ENCODE data around the gene PDZRN4. TPM values are rescaled to one million over a fixed set of nuclear protein-coding genes. Genes with fewer than 3 reads are reported as not detected.
"Not testable (repeated sequence)": the region's sequence is repeated elsewhere in the genome, so short reads cannot be mapped to it uniquely, and the experiment has no call there.

PDZRN4 gene
- total RNA-seq, 1 donor from 2014 or later: 38.5 TPM

DNA sequence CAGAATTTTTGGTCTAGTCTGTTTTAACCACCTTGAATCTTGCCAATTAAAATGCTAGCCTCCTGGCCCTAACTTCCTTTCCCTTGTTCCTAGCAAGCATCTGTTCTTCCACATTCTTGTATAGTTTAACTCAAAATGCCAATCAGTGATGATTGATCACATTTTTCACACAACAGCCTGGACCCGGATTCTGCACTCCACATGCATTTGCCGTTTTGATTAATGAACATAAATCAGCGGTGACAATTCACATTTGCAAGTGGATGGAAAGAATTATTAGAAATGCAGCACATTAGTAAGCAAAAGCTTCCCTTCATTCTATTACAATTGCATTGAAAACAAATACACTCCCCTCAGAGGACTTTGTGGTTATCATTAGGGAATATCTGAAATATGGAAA lies 83.4 kb downstream of the PDZRN4 start:
- no peak for ATAC-seq
- intact Hi-C loops (cut with DNase I): no loop called here

DNA sequence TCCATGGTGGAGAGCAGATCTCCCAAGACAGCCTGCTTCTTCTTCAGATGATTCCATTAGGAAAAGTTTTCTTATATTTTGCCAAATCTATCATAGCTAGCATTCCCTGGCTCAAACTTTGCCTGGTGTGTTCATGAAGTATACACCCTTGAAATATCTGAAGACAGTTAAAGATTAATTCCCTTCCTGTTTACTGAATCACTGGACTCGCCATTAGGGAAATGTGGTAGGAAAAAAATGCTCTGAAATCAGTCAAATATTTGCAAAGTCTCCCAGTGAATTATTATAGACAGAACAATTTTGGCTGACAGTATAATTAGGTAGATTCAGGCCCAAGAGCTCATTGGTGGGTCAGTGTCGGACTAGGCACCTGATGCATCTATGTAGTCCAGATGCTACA lies 86.5 kb downstream of the PDZRN4 start:
- intact Hi-C loops (cut with DNase I): loop anchor here (5.0 kb wide), 1 partner anchor 748 kb away; no protein-coding TSS in a partner anchor
- DNase-seq (ENCODE audit: low spot score) (no peak), ATAC-seq (peak; percentile 72)

More for the DNA sequence above, 83.4 kb downstream of the PDZRN4 start:
- no peak for DNase-seq (ENCODE audit: low spot score)

DNA sequence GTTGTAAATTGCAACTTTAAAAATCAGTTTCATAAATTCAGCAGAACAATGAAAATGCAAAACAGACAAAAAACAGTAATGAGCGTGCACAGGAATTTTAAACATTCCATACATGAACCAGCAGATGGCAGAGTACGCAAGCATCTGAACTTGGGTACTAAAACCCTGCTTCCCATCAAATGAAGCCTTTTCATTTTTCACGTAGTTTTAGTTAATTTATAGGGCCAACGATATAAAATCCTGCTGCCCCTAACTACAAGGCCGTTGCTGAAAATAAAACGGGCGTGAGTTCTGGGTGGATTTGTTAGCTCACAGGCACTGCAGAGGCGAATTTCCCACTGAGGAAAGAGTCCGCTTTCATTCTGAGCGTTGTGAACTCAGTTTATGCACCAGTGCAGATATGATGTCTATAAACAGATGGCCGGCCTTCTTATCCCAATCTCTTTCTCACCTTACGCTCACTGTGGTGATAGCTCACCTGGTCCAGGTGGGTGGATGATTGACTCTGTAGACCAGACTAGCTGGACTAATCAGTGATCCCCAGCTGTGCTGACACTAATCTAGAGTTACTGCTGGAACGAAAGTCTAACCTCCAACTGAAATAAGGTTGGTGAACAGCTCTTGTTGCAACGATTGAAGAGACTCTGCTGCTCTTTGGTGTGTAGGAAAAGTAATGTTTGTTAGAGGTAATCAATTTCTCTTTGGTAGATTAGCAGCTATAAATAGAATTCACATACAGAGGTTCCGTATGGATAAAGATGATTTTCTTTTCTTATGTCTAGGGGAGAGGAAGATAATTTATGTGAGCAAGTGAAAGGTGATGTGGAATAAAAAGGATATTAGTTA lies 89.2 kb downstream of the PDZRN4 start:
- ATAC-seq: no peak
- DNase-seq (ENCODE audit: low spot score): no peak
- intact Hi-C loops (cut with DNase I): loop anchor here (5.0 kb wide), 1 partner anchor 745 kb away; no protein-coding TSS in a partner anchor

DNA sequence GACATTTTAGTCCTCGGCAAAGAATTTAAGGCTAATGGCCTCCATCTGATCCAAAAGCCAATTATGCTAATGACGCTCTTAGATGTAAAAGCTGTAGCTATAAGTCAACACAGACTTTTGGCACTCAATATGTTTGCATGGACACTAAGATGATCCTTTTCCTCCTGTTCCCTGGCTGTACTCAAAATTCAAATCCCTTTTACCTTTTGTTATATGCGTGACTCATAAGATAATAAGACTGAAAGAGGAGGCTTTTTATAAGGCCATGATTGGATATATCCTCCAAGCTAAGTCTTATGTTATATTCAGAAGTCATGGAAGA lies 89.8 kb downstream of the PDZRN4 start:
- intact Hi-C loops (cut with DNase I): loop anchor here (5.0 kb wide), 1 partner anchor 744 kb away; no protein-coding TSS in a partner anchor
- ATAC-seq (no peak), DNase-seq (ENCODE audit: low spot score) (no peak)

DNA sequence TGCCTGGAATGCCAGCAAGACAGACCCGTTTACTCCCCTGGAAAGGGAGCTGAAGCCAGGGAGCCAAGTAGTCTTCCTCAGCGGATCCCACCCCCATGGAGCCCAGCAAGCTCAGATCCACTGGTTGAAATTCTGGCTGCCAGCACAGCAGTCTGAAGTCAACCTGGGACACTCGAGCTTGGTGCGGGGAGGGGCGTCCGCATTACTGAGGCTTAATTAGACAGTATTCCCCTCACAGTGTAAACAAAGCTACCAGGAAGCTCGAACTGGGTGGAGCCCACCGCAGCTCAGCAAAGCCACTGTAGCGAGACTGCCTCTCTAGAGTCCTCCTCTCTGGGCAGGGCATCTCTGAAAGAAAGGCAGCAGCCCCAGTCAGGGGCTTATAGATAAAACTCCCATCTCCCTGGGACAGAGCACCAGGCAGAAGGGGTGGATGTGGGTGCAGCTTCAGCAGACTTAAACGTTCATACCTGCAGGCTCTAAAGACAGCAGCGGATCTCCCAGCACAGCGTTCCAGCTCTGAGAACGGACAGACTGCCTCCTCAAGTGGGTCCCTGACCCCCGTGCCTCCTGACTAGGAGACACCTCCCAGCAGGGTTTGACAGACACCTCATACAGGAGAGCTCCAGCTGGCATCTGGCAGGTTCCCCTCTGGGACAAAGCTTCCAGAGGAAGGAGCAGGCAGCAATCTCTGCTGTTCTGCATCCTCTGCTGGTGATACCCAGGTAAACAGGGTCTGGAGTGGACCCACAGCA lies 92.4 kb downstream of the PDZRN4 start:
- intact Hi-C loops (cut with DNase I); ATAC-seq; DNase-seq (ENCODE audit: low spot score): not testable (repeated sequence)

DNA sequence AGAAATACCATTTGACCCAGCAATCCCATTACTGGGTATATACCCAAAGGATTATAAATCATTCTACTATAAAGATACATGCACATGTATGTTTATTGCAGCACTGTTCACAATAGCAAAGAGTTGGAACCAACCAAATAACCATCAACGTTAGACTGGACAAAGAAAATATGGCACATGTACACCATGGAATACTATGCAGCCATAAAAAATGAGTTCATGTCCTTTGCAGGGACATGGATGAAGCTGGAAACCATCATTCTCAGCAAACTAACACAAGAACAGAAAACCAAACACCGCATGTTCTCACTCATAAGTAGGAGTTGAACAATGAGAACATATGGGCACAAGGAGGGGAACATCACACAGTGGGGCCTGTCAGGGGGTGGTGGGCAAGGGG lies 97.3 kb downstream of the PDZRN4 start:
- DNase-seq (ENCODE audit: low spot score); ATAC-seq; intact Hi-C loops (cut with DNase I): not testable (repeated sequence)

DNA sequence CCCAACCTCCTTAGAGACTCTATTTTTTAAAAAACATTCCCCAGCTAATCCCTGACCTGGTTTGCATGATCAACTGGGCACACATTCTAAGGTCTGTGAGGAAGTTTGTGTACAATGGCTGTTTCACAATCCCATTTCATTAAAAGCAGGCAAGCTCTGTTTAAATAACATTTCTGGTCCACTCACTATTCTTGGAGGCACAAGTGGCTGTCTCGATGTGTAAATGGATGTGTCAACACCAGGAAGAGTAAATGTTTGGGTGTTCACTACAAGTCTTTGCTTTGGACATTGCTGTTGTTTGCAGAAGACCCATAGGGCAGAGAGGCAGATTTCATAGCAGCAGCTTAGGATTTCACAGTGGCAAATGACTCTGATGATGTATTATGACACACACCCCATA lies 98.3 kb downstream of the PDZRN4 start:
- DNase-seq (ENCODE audit: low spot score) (no peak), ATAC-seq (peak; percentile 84)
- intact Hi-C loops (cut with DNase I): no loop called here

DNA sequence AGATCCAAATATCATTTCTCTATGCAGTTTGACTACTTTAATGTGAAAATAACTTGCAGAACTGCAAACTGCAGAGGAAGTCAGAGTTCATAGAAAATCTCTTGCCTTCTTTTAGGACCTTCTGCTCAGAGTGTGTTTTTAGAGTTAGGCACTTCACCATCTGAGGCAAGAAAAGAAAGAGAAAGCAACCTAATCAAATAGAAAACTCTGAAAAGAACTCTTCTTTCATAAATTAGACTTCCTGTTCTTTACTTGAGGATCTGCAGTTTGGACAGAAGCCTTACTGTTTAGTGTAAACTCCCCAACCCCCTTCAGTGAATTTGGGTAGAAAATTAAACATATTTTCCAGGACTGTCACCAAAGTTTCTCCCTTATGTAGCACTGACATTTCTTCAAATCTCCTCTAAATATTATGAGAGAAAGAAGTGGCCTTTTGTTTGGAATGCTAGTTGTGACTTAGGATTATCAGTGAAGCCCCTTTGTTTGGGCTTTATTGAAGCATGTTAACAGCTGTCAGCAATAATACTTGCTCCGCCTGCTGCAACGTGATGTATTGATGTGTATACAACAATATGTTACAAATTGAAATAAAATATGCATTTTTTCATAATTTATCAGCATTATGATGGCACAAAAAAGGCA lies 99.5 kb downstream of the PDZRN4 start:
- intact Hi-C loops (cut with DNase I): no loop called here
- ATAC-seq (no peak), DNase-seq (ENCODE audit: low spot score) (no peak)

DNA sequence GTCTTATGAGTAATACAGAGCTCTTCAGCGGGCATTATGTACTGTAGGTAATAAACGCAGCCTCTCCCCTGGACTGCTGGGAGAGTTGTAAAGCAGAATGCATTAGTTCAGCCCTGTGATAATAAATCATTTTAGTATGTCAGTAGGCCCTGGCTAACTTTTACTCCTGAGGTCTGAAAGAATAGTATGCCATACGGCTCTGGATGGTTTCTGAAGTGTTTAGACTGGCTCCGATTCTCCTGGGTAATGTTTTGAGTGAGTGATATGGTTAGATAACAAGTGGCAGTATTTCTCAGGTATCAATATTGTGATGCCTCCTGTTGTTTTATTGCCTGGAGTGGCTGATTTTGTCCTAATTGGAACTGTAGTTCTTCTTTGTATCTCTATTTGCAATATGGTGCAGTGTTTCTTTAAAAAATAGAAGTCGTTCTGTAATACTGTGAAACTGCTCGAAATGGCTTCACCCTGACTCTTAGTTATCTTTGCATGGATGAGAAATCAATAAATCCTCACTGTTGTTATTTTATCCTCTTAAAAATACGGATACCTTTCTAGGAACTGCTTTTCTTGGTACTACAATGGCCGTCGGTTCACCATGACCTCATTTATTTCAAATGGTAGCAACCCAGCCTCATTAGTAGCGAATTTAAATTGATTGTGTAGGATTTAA lies 100.2 kb downstream of the PDZRN4 start:
- ATAC-seq (no peak), DNase-seq (ENCODE audit: low spot score) (no peak)
- intact Hi-C loops (cut with DNase I): no loop called here

DNA sequence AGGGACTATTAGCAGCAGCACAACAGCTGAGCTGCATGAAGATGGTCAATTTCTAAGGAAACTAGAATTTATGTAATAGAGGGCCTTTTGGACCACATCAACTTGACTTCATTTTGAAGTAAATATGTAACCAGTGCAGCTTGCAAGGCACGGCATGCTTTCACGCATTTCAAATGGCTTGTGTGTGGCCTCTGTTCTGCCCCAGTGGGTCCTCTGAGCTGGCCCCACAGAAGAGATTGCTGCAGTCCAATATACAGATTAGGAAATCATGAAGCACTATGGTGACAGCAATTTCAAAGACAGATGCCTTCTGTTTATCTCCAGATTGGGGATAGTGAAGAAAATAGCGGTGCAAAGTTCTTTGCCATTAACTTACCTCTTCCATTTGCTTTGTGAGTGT lies 101.4 kb downstream of the PDZRN4 start:
- intact Hi-C loops (cut with DNase I): no loop called here
- ATAC-seq: no peak
- DNase-seq (ENCODE audit: low spot score): no peak

DNA sequence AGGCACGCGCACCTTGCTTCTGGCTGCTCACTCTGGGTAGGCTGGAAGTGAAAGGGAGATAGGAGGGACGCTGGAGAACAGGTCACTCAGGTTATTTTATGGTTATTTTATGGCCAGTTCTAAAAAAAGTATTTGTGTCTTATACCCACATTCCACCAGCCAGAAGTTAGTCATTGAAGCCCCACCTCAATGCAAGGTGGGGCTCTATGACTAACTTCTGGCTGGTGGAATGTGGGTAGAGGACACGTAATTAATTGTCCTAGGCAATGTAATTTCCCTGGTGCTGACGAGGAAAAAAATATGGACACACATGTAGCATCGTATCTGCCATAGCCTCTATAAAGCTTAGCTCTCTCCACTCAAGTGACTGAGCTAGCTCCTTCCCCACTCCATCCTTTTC lies 104.9 kb downstream of the PDZRN4 start:
- intact Hi-C loops (cut with DNase I): no loop called here
- no peak for DNase-seq (ENCODE audit: low spot score)
- no peak for ATAC-seq

DNA sequence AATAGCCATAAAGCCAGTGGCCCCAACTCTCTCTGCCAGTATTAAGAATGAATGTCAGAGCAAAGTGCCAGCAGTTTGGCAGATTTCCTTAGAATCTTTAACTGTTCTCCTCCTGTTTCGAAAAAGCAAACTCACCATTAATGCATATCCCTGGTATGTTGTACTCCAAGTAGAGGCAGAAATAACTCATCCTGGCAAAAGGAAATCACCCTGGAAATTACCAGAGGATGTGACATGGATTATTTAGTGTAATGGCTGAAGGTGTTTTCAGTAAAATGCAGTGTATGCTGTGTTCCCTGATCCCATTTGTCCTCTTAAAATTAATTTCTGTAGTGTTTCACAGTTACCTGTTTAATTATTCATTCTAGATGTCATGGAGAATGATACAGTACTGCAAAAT lies 105.3 kb downstream of the PDZRN4 start:
- ATAC-seq: no peak
- DNase-seq (ENCODE audit: low spot score): no peak
- intact Hi-C loops (cut with DNase I): no loop called here

DNA sequence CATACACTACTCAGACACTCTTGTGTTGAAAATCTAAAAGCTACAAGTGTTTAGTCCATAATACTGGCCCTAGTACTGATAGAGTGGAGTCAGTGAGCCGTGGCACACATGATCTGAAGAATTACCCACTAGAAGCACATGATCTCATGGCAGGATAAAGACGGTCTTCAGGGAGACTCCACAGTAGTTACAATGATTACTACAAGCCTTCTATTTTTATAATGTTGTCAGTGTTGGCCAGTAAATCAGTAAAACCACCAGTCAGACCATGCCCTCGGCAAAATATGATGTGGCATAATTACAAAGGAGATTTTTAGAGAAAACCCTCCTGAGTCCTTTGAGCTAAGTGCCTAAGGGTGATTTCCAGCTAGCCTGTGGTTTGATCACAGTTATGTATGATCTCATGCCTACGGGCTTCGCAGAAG lies 114.9 kb downstream of the PDZRN4 start:
- intact Hi-C loops (cut with DNase I): no loop called here
- DNase-seq (ENCODE audit: low spot score) (no peak), ATAC-seq (no peak)

DNA sequence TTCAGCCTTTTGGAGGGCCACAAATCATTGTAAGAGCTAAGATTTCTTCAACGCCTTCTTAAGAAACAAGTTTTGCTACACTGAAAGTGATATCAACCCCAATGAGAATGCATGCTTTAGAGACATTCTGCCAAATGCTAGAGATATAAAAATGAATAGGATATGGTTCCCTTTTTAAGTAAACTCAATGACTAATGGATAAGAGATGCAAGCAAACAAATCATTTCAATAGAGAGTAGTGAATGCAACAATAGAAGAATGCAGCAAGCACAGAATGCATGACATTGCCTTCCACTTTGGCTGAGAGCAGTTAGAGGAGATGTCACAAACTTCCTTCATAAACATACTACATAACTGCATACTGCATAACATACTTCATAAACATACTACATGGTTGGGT lies 116.4 kb downstream of the PDZRN4 start:
- ATAC-seq: no peak

DNA sequence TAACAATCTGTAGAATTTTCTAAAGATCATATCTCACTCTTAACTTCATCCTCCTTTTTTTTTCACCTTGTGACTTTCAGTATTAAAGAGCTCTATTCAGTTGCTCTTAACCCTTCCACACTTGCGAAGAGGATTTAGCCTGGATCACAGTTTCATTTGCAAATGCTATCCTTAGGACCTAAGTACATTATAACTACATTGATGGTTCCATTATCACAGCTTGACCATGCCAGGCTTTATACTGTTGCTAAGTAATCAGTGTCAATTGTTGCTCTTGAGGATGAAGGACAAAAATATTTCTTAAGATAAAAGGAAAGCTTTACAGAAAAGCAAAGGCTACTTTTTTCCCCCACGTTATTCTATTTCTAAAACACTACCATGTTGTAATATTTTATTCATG lies 122.2 kb downstream of the PDZRN4 start:
- ATAC-seq (no peak), DNase-seq (ENCODE audit: low spot score) (no peak)
- intact Hi-C loops (cut with DNase I): no loop called here

More for the DNA sequence above, 116.4 kb downstream of the PDZRN4 start:
- intact Hi-C loops (cut with DNase I): no loop called here
- no peak for DNase-seq (ENCODE audit: low spot score)

DNA sequence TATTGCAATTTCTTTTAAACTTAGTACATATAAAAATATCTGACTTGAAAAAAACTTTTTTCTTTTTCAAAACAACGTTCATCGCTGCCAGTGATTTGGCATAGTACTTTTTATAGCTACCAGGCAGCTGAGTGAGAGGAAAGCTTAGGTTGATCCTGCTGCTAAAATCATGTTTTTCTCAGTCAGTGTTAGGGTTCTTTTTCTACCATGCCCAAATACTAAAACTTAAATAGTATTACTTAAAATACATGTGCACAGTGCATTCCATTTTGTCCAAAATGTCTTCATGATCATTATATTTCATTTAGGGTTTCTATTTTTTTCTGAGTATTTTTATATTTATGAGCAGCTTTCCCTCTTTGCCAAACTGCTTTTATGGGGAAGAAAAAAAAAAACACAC lies 123.8 kb downstream of the PDZRN4 start:
- ATAC-seq: no peak
- intact Hi-C loops (cut with DNase I): no loop called here

DNA sequence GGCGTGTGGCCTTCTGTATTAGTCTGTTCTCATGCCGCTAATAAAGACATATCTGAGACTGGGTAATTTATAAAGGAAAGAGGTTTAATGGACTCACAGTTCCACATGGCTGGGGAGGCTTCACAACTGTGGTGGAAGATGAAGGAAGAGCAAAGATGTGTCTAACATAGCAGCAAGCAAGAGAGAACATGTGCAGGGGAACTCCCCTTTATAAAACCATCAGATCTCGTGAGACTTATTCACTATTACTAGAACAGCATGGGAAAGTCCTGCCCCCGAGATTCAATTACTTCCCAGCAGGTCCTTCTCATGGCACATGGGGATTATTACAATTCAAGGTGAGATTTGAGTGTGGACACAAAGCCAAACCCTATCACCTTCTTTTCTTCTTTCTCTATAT lies 124.3 kb downstream of the PDZRN4 start:
- ATAC-seq; intact Hi-C loops (cut with DNase I); DNase-seq (ENCODE audit: low spot score): not testable (repeated sequence)

More for the DNA sequence above, 123.8 kb downstream of the PDZRN4 start:
- no peak for DNase-seq (ENCODE audit: low spot score)

DNA sequence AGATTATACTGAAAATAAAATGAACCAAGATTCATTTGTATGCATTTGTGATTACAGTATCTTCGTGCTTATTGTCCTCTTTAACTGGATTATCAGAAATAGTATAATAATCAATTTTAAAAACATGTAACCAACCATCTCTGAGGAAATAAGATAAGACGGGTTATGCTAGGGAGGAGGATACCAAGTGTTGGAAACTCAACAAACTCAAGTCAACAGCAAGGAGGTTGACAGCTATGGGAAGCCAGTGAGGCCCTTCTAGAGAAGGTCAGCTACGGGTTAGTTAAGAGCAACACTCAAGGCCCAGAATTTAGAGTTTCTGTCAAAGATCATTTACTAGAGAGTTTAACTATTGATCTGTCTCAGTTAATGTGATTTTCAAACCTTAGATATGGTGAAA lies 137.2 kb downstream of the PDZRN4 start:
- intact Hi-C loops (cut with DNase I): no loop called here
- DNase-seq (ENCODE audit: low spot score) (no peak), ATAC-seq (no peak)

Measured in sciatic nerve (tissue), 2 donors.